ENCODE data around the gene UBQLN4. TPM values are rescaled to one million over a fixed set of nuclear protein-coding genes. Genes with fewer than 3 reads are reported as not detected.
"Not testable (repeated sequence)": the region's sequence is repeated elsewhere in the genome, so short reads cannot be mapped to it uniquely, and the experiment has no call there.

Gene UBQLN4
- total and polyA plus RNA-seq, 7 donors, result 36.8 to 73.9 (median 55.5) TPM

DNA sequence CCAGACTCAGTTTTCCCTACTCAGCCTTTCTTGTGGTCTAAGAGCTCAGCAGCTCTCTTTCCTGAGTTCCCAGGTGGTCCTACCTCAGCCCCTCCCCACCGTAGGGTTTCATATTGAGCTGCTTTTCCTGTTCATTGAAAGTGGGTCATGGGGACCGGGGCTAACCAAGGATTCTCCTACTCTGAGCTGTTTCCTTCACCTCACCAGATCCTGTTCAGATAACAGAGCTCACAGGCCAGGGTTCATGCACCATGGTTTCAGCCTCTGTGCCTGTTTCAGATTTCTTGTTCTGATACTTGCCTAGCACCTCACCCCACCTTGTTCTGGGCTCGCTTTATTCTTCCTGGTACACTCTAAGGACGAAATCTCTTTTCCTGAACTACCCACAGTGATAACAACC lies 8.5 kb downstream of the UBQLN4 start:
- Histone ChIP-seq H3K9me3 (no peaks in the 10 kb centered on the region), H3K27me3 (ENCODE audit: insufficient read depth in 3 of 3, low read length in 2 of 3) (no peaks in the 10 kb centered on the region), H3K27ac (no peak overlapping the region), H3K4me1 (no peaks in the 10 kb centered on the region), H3K4me3 (no peak overlapping the region), H3K36me3 (ENCODE audit: insufficient read depth in 1 of 2, low read depth in 1 of 2) (peaks cover 6 to 95% of the 10 kb centered on the region in 2 donors)
- intact Hi-C loops (cut with DNase I), result no loop called here
- WGBS, 3 donors, result 94 to 98% (median 95%) methylated on average over 4 of the region's 4 CpGs
- TF ChIP-seq, protein P1, sequence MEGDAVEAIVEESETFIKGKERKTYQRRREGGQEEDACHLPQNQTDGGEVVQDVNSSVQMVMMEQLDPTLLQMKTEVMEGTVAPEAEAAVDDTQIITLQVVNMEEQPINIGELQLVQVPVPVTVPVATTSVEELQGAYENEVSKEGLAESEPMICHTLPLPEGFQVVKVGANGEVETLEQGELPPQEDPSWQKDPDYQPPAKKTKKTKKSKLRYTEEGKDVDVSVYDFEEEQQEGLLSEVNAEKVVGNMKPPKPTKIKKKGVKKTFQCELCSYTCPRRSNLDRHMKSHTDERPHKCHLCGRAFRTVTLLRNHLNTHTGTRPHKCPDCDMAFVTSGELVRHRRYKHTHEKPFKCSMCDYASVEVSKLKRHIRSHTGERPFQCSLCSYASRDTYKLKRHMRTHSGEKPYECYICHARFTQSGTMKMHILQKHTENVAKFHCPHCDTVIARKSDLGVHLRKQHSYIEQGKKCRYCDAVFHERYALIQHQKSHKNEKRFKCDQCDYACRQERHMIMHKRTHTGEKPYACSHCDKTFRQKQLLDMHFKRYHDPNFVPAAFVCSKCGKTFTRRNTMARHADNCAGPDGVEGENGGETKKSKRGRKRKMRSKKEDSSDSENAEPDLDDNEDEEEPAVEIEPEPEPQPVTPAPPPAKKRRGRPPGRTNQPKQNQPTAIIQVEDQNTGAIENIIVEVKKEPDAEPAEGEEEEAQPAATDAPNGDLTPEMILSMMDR (IDR thresholded peaks at IDR 0.05), result no peak
- ATAC-seq (no peak), DNase-seq (peak in 1 of 2 donors; percentile 7)

DNA sequence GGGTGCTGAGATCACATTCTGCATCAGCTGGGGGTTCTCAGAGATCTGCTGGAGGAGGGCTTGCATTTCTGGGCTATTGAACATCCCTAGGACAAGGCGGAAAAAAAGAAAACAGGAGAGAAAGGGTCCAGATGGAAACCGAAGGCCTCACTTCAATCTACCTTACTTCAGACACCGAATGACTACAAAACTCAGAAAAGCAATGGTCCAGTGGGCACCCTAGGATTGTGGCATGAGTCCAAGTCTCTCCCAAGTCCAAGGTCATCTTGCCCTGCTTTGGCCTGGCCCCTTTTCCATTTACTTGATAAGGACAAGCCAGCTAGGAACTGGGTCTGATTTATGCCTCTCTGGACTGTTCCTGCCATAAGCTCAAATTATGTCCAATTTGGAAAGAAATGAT lies 10.8 kb downstream of the UBQLN4 start:
- H3K4me1 ChIP-seq, result no peaks in the 10 kb centered on the region
- intact Hi-C loops (cut with DNase I), result no loop called here

DNA sequence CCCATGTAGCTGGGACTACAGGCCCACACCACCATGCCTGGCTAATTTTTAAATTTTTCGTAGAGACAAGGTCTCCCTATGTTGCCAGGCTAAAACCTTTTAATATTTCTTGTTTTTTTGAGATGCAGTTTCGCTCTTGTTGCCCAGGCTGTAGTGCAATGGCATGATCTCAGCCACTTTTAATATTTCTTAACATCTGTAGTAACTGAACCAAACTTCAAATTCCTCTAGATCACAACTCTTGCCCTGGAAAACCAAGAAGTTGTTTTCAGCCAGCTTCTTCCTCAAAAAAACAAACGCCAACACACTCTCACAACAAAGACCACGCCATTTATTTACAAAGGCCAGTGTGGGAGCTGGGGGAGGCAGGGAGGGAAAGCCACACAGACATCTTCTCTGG lies 18.6 kb downstream of the UBQLN4 start:
- ATAC-seq; H3K27ac ChIP-seq; H3K27me3 ChIP-seq (ENCODE audit: insufficient read depth in 3 of 3, low read length in 2 of 3); H3K4me1 ChIP-seq; H3K9me3 ChIP-seq; H3K4me3 ChIP-seq; intact Hi-C loops (cut with DNase I); DNase-seq: not testable (repeated sequence)
- H3K36me3 ChIP-seq (ENCODE audit: insufficient read depth in 1 of 2, low read depth in 1 of 2), result peaks cover 5 to 40% of the 10 kb centered on the region in 2 donors
- 89 to 95% (median 94%) methylated on average over 4 of the region's 4 CpGs for WGBS, 3 donors

More for the DNA sequence above, 10.8 kb downstream of the UBQLN4 start:
- no peaks in the 10 kb centered on the region for H3K27me3 ChIP-seq (ENCODE audit: insufficient read depth in 3 of 3, low read length in 2 of 3)
- DNase-seq (no peak), ATAC-seq (no peak)
- H3K9me3 ChIP-seq, result no peaks in the 10 kb centered on the region
- TF ChIP-seq, protein P1 (IDR thresholded peaks at IDR 0.05), result no peak
- H3K27ac ChIP-seq, result no peak overlapping the region
- peaks cover 7 to 94% of the 10 kb centered on the region in 2 donors for H3K36me3 ChIP-seq (ENCODE audit: insufficient read depth in 1 of 2, low read depth in 1 of 2)
- no peak overlapping the region for H3K4me3 ChIP-seq
- 90 to 96% (median 95%) methylated on average over 3 of the region's 3 CpGs for WGBS, 3 donors

DNA sequence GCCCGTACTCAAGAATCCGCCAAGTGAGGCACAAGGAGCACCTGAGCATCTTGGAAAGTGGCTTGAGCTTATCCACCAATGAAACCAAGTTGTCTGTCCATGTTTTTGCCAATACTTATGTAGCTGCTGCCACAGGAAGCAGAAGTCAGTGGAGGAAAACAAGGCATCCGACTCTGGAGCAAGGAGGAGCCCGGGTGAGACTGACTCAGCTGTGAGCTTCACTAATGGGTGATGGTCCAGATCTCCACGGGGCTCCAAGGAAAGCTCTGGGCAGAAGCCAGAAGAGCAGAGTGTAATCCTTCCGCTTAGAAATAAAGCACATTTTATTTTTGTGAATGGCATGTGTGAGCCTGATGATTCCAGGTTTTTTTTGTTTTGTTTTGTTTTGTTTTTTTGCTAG lies 20.6 kb downstream of the UBQLN4 start:
- 38 to 55% (median 46%) methylated on average over 6 of the region's 6 CpGs for WGBS, 3 donors
- Histone ChIP-seq H3K4me3 (no peak overlapping the region), H3K27ac (no peak overlapping the region), H3K27me3 (ENCODE audit: insufficient read depth in 3 of 3, low read length in 2 of 3) (no peaks in the 10 kb centered on the region), H3K4me1 (no peaks in the 10 kb centered on the region), H3K36me3 (ENCODE audit: insufficient read depth in 1 of 2, low read depth in 1 of 2) (peaks cover 5 to 22% of the 10 kb centered on the region in 2 donors), H3K9me3 (no peaks in the 10 kb centered on the region)
- TF ChIP-seq, protein P1 (IDR thresholded peaks at IDR 0.05), result no peak
- DNase-seq, result no peak
- intact Hi-C loops (cut with DNase I), result no loop called here
- ATAC-seq, result no peak

DNA sequence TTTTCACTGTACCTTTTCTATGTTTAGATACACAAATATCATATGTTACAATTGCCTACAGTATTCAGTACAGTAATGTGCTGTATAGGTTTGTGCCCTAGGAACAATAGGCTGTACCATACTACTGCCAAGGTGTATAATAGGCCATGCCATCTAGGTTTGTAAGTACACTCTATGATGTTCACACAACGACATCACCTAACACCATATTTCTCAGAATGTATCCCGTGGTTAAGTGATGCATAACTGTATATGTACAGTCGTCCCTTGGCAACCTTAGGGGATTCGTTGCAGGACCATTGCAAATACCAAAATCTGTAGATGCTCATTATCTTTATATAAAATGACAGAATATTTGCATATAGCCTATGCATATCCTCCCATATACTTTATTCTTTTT lies 27.0 kb downstream of the UBQLN4 start:
- H3K9me3 ChIP-seq, result no peaks in the 10 kb centered on the region
- DNase-seq, result no peak
- no peaks in the 10 kb centered on the region for H3K27me3 ChIP-seq (ENCODE audit: insufficient read depth in 3 of 3, low read length in 2 of 3)
- no peaks in the 10 kb centered on the region for H3K4me1 ChIP-seq
- no peak overlapping the region for H3K27ac ChIP-seq
- no peak overlapping the region for H3K4me3 ChIP-seq
- no peaks in the 10 kb centered on the region for H3K36me3 ChIP-seq (ENCODE audit: insufficient read depth in 1 of 2, low read depth in 1 of 2)
- TF ChIP-seq, protein P1 (IDR thresholded peaks at IDR 0.05), result no peak
- ATAC-seq, result no peak
- intact Hi-C loops (cut with DNase I), result no loop called here
- 86 to 90% (median 90%) methylated on average over 4 of the region's 4 CpGs for WGBS, 3 donors
